HEK293T (cell line): ENCODE results near the gene VILL.

Experiments
- CTBP1 ChIP-seq: fragments of 450-650 bp; IDR thresholded peaks from 2 replicates; pipeline ENCODE4 v1.6.1; 2016; ENCODE audit warnings: borderline replicate concordance
- FOXA1 ChIP-seq: fragments of 450-650 bp; IDR thresholded peaks from 2 replicates; pipeline ENCODE4 v1.6.1; 2016; ENCODE audit warnings: mild to moderate bottlenecking
- FOXK2 ChIP-seq: fragments of 450-650 bp; IDR thresholded peaks from 2 replicates; pipeline ENCODE4 v1.6.1; 2016; ENCODE audit warnings: mild to moderate bottlenecking
- FOXM1 ChIP-seq: fragments of 450-650 bp; IDR thresholded peaks from 2 replicates; pipeline ENCODE4 v1.6.1; 2017; ENCODE audit warnings: mild to moderate bottlenecking, borderline replicate concordance
- SP1 ChIP-seq: fragments of 450-650 bp; IDR thresholded peaks from 2 replicates; pipeline ENCODE4 v1.6.1; 2017
- SUZ12 ChIP-seq: fragments of 450-650 bp; IDR thresholded peaks from 2 replicates; pipeline ENCODE4 v1.6.1; 2016; ENCODE audit warnings: mild to moderate bottlenecking
- TARDBP ChIP-seq: fragments of 450-650 bp; IDR thresholded peaks from 2 replicates; pipeline ENCODE4 v1.6.1; 2016
- ZNF384 ChIP-seq: fragments of 450-650 bp; IDR thresholded peaks from 2 replicates; pipeline ENCODE4 v1.6.1; 2016
- TF ChIP-seq, protein P1 (sequence below): fragments of 450-650 bp; IDR thresholded peaks from 2 replicates; pipeline ENCODE4 v1.6.1; 2016

DNA sequence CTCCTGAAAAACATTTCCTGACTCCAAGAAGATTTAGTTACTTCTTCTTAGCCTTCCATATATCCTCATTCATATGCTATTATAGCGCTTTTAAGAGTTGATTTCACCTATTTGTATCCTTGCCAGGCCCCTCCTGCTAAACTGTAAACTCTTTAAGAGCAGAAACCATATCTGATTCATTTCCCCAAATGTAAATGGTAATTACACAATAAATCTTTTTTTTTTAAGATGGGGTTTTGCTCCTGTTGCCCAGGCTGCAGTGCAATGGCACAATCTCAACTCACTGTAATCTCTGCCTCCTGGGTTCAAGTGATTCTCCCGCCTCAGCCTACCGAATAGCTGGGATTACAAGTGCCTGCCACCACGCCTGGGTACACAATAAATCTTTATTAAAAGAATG, 52.9 kb downstream of the VILL start:
- no peak for TF ChIP-seq SP1
- no peak for TF ChIP-seq FOXM1
- no peak for TF ChIP-seq ZNF384
- no peak for TF ChIP-seq CTBP1
- TF ChIP-seq, protein P1, sequence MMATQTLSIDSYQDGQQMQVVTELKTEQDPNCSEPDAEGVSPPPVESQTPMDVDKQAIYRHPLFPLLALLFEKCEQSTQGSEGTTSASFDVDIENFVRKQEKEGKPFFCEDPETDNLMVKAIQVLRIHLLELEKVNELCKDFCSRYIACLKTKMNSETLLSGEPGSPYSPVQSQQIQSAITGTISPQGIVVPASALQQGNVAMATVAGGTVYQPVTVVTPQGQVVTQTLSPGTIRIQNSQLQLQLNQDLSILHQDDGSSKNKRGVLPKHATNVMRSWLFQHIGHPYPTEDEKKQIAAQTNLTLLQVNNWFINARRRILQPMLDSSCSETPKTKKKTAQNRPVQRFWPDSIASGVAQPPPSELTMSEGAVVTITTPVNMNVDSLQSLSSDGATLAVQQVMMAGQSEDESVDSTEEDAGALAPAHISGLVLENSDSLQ: no peak
- no peak for TF ChIP-seq FOXA1
- TF ChIP-seq FOXK2: no peak
- no peak for TF ChIP-seq TARDBP
- no peak for TF ChIP-seq SUZ12
